GM18498 (cell line): Measurements from ENCODE around the gene DBNDD2.

Experiments
- ATAC-seq: cut with Tn5 transposase; IDR thresholded peaks from one replicate; pipeline ENCODE4 v1.9.1; 2021; ENCODE audit warnings: mild to moderate bottlenecking, moderate library complexity; ENCODE audit not compliant: unreplicated experiment

The DBNDD2 gene

DNA sequence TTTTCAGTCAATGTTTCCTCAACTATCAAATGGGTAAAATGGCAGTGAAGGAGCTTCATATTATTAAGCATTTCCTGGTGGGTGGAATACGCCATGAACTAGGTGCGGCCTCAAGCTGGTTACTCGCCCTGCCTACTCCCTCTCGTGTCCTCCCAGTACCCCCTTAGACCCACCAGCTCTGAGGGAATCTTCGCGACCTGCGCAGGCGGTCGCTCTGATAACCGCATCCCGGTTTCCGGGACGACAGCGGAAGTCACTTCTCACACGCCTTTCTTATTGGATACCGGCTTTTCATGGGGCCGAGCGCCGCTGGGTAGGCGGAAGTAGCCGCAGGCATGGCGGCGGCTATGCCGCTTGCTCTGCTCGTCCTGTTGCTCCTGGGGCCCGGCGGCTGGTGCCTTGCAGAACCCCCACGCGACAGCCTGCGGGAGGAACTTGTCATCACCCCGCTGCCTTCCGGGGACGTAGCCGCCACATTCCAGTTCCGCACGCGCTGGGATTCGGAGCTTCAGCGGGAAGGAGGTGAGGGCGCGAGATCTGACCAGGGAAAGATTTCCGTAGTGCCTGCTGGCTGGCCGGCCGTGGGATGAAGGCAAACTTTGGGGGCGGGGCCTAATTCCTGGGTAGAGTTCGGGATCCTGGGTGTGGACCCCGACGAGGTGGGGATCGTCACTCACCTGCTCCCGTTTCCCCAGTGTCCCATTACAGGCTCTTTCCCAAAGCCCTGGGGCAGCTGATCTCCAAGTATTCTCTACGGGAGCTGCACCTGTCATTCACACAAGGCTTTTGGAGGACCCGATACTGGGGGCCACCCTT is 7.9 kb downstream of the DBNDD2 start, which contains the start of gene PIGT:
PIGT (plus strand) TSS at position 320 of the 816 bp plus-strand sequence; CDS start at position 336, 16 bp downstream.
- ATAC-seq = peak; percentile 69

DNA sequence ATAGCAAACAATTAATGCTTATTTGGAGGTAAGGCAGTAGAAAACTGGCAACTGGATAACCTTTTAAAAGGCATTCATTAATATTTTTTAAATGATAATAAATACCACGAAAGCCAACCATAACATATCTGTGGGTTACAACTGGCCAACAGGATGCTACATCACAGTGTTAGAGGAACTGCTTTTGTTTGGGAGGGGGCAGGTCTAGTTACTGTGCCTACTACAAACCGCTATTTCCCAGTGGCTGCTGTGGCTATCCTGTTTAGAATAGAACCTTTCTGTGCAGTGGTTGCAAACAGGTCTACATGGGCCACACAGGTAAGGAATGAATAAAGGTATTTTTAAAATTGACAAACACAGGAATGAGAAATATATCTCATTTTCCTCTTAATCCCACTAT is 8.8 kb downstream of the DBNDD2 start:
- ATAC-seq = no peak

DNA sequence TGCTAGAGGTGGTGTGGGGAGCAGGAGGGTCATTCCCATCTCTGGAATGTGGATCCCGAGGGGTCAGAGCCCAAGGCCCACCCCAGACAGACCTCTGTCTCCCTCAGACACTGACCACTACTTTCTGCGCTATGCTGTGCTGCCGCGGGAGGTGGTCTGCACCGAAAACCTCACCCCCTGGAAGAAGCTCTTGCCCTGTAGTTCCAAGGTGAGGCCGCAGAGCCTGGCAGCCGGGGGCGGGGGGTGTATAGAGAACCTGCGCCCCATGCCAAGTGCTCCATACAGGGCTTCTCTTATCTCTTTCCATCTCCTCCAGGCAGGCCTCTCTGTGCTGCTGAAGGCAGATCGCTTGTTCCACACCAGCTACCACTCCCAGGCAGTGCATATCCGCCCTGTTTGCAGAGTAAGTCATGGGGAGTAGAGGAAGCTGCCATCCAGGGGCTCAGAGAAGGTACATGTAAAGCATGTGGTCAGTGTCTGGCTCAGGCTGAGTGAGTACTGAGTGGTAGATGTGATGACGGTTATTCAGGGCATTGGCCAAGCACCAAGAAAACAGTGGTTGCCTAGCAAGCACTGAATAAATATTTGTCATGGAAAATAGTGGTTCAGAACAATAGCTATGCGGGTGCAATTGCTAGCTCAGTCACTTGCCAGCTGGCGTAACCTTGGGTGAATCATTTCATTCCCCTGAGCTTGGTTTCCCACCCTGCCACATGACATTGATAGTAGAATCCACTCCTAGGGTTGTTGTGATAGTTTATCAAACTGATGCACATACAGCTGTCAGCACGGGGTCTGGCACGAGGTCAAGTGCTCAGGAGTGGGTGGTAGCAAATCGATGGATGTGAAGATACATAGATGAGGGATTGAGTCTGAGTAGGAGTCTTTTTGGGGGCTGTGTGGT is 11.4 kb downstream of the DBNDD2 start:
- peak; percentile 86 for ATAC-seq

DNA sequence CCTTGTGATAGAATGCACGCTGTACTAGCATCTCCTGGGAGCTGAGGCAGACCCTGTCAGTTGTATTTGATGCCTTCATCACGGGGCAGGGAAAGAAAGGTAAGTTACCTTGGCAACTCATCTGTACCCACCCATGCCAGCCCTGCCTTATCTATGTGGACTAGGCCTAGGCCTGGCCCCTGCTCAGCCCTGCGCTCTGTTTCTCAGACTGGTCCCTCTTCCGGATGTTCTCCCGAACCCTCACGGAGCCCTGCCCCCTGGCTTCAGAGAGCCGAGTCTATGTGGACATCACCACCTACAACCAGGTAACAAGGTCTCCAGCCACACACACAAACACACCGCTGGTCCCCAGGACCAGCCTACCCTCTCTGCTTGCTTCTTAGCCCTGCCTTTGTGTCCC is 12.0 kb downstream of the DBNDD2 start:
- ATAC-seq = no peak

DNA sequence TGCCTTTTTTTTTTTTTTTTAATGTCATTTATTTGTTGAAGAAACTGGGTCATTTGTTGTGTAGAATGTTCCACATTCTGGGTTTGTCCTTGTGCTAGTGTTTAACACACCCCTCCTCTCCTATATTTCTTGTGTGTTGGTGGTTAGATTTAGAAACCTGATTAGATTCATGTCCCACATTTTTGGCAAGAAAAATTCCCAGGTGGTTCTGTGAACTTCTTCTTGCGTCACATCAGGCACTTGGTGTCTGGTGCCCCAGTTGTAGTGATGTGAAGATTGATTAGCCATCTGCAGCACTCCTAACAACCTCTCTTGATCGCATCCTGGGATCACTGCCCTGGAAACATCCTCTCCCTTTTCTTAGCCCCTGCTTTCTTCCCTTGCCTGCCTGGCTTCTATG is 15.6 kb downstream of the DBNDD2 start:
- ATAC-seq = no peak

DNA sequence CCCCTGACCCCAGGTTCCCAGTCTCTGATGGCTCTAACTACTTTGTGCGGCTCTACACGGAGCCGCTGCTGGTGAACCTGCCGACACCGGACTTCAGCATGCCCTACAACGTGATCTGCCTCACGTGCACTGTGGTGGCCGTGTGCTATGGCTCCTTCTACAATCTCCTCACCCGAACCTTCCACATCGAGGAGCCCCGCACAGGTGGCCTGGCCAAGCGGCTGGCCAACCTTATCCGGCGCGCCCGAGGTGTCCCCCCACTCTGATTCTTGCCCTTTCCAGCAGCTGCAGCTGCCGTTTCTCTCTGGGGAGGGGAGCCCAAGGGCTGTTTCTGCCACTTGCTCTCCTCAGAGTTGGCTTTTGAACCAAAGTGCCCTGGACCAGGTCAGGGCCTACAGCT is 17.5 kb downstream of the DBNDD2 start:
- no peak for ATAC-seq

DNA sequence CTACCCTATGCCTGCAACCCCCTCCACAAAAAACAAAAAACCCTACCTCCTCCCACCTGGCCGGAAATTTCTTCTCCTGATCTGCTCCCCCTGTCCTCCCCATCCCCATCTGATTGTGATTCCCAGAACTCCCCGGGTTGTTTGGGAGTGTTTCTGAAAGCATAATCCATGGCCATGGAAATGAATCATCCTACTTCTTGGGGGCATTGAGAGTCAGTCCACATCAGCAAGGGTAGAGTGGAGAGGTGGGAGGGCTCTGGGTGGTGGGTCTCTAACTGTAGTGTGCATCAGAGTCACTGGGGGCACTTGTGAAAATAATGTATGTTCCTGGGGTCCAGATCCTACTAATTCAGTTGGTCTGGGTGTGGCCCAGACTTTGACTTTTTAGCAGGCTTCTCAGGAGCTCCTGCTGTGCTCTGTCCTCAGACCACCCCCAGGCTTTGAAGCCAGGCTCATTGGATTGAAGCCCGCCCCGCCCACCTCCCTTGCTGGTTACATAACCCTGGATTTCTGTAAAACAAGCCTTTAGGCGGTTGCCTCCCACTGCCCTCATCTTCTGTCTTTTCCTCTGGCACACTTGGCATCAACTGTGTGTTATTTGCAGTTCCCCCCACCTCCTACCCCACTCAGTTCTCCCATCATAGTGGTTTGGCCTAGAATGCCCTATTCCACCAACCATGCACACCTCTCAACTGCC is 18.4 kb downstream of the DBNDD2 start:
- ATAC-seq = no peak

DNA sequence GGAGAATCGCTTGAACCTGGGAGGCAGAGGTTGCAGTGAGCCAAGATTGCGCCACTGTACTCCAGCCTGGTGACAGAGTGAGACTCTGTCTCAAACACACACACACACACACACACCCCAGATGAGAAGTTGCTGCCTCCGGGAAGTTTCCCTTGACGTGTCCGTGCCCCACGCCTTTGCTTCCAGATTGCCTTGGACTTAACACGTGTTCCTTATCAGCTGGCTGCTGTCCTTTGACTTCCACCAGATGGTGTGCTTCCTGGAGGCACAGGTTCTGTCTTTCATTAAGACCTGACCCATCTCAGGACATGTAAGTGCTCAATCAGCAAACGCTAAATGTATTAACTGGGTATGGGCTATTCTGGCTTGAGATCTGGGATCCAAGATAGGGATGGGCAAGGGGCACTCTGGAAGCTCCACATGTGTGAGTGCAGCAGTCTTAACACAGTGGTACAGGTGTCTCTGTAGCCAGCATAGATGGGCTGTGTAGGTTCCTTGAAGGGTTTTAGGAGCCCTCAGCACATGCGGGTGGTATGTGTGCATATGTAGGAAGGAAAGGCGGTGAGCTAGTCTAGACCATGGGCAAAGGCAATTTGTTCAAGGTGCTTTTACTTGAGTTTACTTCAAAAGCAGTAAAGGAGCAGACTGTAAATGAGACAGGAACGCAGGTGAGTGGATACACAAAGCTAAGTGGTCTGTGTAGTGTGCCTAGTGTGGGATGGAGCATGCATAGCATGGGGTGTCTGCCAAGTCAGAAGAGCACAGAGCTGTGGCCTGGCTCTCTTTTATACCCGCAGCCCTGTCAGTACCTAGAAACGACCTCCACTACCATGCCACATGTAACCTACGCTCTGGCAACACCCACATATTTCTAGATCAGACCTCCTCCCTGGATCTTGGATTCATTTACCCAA is 19.4 kb downstream of the DBNDD2 start:
- no peak for ATAC-seq

DNA sequence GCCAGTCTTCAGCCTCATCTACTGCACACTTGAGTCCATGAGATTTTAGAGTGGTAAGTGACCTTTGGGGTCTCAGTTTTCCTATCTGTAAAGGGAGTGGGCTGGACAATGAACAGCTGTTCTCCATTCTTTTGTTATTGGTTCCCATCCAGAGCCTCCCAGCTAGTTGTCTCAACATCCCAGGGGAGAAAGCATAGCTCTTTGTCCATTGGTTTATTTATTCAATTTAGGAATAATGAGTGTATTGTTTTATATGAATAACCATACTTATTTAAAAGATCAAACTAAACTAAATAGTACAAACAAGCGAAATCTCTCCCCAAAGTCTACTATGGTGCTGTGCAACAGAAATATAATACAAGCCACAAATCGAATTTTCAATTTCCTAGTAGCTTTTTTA is 21.5 kb downstream of the DBNDD2 start:
- no peak for ATAC-seq

DNA sequence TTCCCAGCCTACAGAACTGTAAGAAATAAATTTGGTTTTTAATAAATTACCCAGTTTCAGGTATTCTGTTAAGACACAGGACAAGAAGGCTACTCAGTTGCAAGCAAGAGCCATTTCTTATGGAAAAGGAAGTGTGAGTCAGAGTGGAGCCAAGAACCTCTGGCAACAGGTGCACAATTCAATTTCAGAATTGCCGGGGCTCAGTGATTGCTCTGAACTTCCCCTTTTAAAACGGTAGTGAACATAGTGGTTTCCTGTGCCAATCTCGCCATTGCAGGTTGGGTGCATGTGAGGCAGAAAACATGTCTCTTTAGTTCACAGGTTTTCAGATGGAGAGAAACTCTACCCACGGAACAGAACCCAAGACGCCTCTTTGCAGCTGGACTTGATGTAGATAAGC is 24.2 kb downstream of the DBNDD2 start:
- peak; percentile 71 for ATAC-seq

DNA sequence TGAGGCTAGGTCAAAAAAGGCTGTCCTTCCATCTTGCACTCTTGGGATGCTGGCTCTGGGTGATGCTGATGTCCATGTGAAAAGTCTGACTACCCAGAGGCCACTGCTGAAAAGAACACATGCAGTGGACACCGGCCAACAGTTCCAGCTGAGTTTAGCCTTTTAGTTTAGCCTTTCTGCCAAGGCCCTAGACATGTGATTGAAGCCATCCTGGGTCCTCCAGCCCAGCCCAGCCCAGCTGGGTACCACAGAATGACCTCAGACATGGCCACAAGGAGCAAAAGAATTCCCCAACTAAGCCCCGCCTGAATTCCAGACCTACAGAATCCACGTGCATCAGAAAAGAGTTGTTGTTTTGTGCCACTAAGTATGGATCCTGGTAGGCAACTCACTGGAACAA is 25.2 kb downstream of the DBNDD2 start:
- ATAC-seq = no peak

DNA sequence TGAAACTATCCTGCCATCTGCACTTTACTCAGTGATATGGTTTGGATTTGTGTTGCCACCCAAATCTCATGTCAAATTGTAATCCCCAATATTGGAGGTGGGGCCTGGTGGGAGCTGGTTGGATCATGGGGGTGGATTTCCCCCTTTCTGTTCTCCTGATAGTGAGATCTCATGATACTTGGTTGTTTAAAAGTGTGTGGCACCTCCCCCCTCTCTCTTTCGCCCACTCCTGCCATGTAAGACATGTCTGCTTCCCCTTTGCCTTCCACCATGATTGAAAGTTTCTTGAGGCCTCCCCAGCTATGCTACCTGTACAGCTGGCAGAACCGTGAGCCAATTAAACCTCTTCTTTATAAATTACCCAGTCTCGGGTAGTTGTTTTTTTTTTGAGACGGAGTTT is 25.9 kb downstream of the DBNDD2 start:
- no peak for ATAC-seq

DNA sequence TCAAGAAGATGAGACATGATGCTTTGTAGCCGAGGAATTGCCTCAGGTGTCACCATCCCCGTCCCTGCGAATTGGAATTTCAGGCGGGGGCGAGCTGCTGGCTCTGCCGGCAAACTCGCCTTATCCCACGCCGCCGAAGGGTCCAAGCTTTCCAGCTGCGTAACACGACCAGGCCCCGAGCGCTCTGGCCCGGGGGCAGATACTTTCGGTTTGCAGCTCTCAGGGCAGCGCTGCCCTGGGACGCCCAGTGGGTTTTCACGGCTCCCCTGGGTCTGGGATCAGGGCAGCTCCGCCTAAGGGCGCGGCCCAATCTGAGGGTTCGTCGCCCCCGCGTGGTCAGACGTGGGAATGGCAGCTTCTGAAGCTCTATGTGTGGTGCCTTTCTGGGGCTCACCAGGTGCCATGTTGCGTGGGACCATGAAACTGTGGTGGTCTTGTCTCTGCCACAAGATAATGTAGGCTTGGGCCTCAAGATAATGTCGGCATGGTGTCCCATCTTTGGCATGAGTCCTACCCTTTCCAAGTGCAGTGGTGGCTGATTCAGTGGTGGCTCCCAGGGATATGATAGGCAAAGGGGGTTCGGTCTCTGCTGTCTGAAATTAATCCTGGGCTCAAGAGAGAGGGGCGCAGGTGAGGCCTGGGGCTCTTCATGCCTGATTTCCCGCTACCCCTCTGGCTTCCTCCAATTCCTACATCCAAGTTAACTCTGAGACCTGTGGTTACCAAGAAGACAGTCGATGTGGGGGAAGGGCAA is 28.8 kb downstream of the DBNDD2 start:
- peak; percentile 78 for ATAC-seq

DNA sequence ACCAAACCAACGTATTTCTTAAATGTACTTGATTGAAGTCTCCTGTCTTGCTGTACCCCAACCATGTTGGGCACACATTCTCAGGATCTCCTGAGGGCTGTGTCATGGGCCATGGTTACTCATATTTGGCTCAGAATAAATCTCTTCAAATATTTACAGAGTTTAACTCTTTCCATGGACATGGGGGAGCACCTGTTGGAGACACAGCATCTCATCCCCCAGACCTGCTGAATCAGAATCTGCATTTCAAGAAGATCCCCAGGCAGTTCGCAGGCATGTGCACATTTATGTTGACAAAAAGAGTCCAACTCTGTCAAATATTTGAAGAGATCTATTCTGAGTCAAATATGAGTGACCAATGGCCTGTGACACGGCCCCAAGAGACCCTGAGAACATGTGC is 32.3 kb downstream of the DBNDD2 start:
- ATAC-seq = no peak

DNA sequence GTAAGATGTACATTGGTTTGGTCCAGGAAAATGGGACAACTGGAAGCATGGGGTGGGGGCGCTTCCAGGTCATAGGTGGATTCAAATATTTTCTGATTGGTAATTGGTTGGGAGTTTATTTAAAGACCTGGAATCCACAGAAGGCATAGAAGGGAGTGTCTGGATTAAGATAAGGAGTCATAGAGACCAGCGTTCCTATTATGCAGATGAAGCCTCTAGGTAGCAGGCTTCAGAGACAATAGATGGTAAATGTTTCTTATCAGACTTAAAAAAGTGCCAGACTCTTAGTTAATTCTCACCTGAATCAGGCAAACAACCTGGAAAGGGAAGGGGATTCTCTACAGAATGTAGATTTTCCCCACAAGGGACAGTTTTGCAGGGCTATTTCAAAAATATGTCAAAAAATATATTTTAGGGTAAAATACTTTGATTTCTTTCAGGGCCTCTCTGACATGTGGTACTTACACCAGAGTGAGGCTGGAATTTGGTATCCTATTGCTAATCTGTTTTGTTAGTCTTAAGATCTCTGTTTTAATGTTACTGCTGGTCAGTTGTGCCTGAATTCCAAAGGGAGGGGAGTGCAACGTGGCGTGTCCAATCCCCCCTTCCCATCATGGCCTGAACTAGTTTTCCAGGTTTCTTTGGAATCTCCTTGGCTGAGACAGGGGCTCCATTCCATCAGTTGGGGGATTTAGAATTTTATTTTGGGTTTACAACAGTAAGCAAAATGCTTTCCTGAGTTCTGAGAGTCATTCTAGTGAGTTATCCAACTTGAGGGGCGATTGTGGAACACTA is 33.0 kb downstream of the DBNDD2 start:
- no peak for ATAC-seq

DNA sequence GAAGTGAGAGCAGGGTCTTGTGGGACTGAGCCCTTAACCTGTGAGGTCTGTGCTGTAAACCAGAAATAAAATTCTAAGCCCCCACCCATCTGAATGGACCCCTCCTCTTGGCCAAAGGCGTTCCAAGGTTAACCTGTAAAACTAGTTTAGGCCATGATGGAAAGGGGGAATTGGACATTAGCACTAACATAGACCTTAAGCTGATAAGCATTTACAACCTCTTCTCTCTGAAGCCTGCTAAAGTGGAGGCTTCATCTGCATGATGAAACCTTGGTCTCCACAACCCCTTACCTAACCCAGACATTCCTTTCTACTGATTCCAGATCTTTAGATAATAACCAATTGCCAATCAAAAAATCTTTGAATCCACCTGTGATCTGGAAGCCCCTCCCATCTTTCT is 33.7 kb downstream of the DBNDD2 start:
- no peak for ATAC-seq

DNA sequence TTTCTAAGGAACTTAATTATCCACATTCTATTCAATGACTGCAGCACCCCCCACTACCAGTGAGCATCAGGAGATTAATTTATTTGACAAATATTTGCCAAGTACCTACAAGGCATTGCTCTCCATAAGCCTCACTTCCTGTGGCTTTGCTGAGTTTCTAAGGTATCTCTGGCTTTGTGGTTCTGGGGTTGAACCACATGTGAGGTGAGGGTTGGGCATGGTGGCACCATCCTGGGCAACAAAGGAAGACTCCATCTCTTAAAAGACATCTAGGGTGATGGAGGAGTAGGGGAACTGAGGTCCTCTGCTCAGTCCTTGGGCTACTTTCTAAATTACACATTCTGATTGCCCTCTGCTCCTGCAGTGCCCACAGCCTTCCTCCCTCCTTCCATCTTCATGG is 36.0 kb downstream of the DBNDD2 start:
- no peak for ATAC-seq

DNA sequence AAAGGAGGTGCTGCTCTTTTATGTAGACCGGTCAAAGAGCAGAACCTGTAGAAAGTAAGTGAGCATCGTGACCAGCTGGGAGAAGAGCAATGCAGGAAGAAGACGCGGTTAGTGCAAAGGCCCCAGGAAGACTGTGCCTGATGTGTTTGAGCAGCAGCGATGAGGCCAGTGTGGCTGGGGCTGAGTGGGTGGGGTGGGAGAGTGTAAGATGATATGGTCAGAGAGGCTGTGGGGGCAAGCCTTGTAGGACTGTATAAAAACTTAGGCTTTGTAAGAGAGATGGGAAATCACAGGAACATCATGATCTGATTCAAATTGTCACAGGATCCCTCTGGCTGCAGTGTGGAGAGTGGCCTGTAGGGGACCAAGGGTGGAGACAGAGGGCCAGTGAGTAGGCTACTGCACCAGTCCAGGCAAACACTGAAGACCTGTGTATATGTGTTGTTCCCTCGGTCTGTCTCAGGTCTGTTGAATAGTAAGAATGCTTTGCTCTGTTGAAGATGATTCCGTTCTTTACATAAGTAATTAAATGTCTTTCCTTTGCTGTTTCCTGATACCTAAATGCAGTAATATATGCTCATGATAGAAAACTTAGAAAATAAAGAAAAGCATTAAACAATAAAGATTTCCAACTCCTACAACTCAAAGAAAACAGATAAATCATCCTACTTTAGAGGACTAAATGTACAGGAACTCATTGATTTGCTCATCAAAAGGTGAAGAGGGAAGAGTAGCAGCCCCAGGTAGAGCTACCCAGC is 37.9 kb downstream of the DBNDD2 start:
- no peak for ATAC-seq
